Vagina (tissue), 2 donors: Measurements from ENCODE around the gene OR10H3. TPM values are rescaled to one million over a fixed set of nuclear protein-coding genes. Genes with fewer than 3 reads are reported as not detected.

ENCODE experiments used
- DNase-seq, 2 donors: peaks; one replicate each; pipeline ENCODE4 v3.0.0-alpha.2; 2017; ENCODE audit errors: extremely low spot score in 2 of 2
- H3K27ac ChIP-seq: fragments of 200-600 bp; sonication (generic); one replicate; pipeline ENCODE4 v1.5.1; 2019
- H3K27me3 ChIP-seq: fragments of 200-600 bp; sonication (generic); one replicate; pipeline ENCODE4 v1.5.1; 2019
- H3K36me3 ChIP-seq, 2 donors: fragments of 200-600 bp; sonication (generic); one replicate each; pipeline ENCODE4 v1.5.1; 2017 to 2019
- H3K4me1 ChIP-seq: fragments of 200-600 bp; sonication (generic); one replicate; pipeline ENCODE4 v1.5.1; 2019
- H3K4me3 ChIP-seq, 2 donors: fragments of 200-600 bp; sonication (generic); 1 replicate in 1 of 2; 2 replicates in 1 of 2; pipeline ENCODE4 v1.5.1; 2016 to 2019
- H3K9me3 ChIP-seq: fragments of 200-600 bp; sonication (generic); one replicate; pipeline ENCODE4 v1.5.1; 2019
- POLR2A ChIP-seq, 2 donors: fragments of 450-650 bp; IDR thresholded peaks; one replicate each; pipeline ENCODE4 v1.6.1; 2017; ENCODE audit warnings: antibody characterized with exemption in 2 of 2, mild to moderate bottlenecking in 2 of 2, moderate library complexity in 2 of 2
- POLR2AphosphoS5 ChIP-seq, 2 donors: sonication (generic); formaldehyde crosslinking; IDR thresholded peaks; one replicate each; pipeline ENCODE4 v1.9.0; 2017; ENCODE audit warnings: antibody characterized with exemption in 2 of 2, mild to moderate bottlenecking in 2 of 2, low read depth in 1 of 2; ENCODE audit not compliant: insufficient read depth in 1 of 2
- intact Hi-C: fragments of 100-400 bp; cut with DNase I; formaldehyde crosslinking; loops from one replicate; pipeline ENCODE4 v1.15.1; 2023
- total RNA-seq: library from RNA; depleted of rRNA; stranded (reverse); fragments of >200 nt; gene quantifications from one replicate; pipeline ENCODE4 v1.2.3, GENCODE V29; 2016
- TF ChIP-seq, protein P1 (sequence below), 3 experiments: fragments of 450-650 bp in 2 of 3; fragments of 200-600 bp in 1 of 3; sonication (generic) in 1 of 3; IDR thresholded peaks; one replicate each; pipeline ENCODE4 v1.5.1; 2017 to 2019; ENCODE audit warnings: antibody characterized with exemption in 3 of 3, mild to moderate bottlenecking in 2 of 3, moderate library complexity in 2 of 3

The OR10H3 gene
- total RNA-seq, 1 donor from 2014 or later, result not detected

DNA sequence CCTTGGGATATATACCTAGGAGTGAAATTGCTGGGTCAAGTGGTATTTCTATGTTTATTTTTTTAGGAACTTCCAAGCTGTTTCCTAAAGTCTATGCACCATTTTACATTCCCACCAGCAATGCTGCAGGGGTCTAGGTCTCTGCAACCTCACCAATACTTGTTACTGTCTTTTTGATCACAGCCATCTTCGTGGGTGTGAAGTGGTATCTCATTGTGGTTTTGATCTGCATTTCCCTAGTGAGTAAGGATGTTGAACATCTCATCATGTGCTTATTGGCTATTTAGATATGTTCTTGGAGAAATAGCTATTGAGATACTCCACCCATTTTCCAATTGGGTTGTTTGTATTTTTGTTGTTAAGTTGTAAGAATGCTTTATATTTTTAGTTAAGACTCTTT is 7.2 kb upstream of the OR10H3 start:
- no peaks in the 10 kb centered on the region for H3K36me3 ChIP-seq
- H3K27me3 ChIP-seq, result no peaks in the 10 kb centered on the region
- TF ChIP-seq POLR2A (IDR thresholded peaks at IDR 0.05), result no peak
- TF ChIP-seq, protein P1, sequence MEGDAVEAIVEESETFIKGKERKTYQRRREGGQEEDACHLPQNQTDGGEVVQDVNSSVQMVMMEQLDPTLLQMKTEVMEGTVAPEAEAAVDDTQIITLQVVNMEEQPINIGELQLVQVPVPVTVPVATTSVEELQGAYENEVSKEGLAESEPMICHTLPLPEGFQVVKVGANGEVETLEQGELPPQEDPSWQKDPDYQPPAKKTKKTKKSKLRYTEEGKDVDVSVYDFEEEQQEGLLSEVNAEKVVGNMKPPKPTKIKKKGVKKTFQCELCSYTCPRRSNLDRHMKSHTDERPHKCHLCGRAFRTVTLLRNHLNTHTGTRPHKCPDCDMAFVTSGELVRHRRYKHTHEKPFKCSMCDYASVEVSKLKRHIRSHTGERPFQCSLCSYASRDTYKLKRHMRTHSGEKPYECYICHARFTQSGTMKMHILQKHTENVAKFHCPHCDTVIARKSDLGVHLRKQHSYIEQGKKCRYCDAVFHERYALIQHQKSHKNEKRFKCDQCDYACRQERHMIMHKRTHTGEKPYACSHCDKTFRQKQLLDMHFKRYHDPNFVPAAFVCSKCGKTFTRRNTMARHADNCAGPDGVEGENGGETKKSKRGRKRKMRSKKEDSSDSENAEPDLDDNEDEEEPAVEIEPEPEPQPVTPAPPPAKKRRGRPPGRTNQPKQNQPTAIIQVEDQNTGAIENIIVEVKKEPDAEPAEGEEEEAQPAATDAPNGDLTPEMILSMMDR (IDR thresholded peaks at IDR 0.05), result no peak
- no peak for TF ChIP-seq POLR2AphosphoS5 (IDR thresholded peaks at IDR 0.05; ENCODE audit: insufficient read depth in 1 of 2, low read depth in 1 of 2)
- no peaks in the 10 kb centered on the region for H3K4me1 ChIP-seq
- intact Hi-C loops, result no loop called here
- no peak overlapping the region for H3K27ac ChIP-seq
- DNase-seq, result no peak
- H3K4me3 ChIP-seq, result no peak overlapping the region
- no peaks in the 10 kb centered on the region for H3K9me3 ChIP-seq

- TF ChIP-seq POLR2A (IDR thresholded peaks at IDR 0.05) (no peak), POLR2AphosphoS5 (IDR thresholded peaks at IDR 0.05; ENCODE audit: insufficient read depth in 1 of 2, low read depth in 1 of 2) (no peak)
- TF ChIP-seq, protein P1 (IDR thresholded peaks at IDR 0.05), result no peak
- no peak for DNase-seq
- H3K4me3 ChIP-seq, result no peak overlapping the region
- intact Hi-C loops, result no loop called here
- H3K36me3 ChIP-seq, result no peaks in the 10 kb centered on the region
- no peaks in the 10 kb centered on the region for H3K4me1 ChIP-seq
- no peaks in the 10 kb centered on the region for H3K9me3 ChIP-seq
- H3K27me3 ChIP-seq, result no peaks in the 10 kb centered on the region
- no peak overlapping the region for H3K27ac ChIP-seq
Measured at GRCh38 chr19:15732388-15732787, 5.4 kb upstream of the OR10H3 start.

- intact Hi-C loops, result no loop called here
Measured at GRCh38 chr19:15733895-15734294, 3.9 kb upstream of the OR10H3 start.

GRCh38 chr19:15740785-15741184 is 3.0 kb downstream of the OR10H3 start:
- DNase-seq, result no peak
- Histone ChIP-seq H3K4me3 (no peak overlapping the region), H3K27ac (no peak overlapping the region), H3K36me3 (no peaks in the 10 kb centered on the region), H3K4me1 (no peaks in the 10 kb centered on the region), H3K27me3 (no peaks in the 10 kb centered on the region), H3K9me3 (no peaks in the 10 kb centered on the region)
- TF ChIP-seq POLR2AphosphoS5 (IDR thresholded peaks at IDR 0.05; ENCODE audit: insufficient read depth in 1 of 2, low read depth in 1 of 2) (no peak), POLR2A (IDR thresholded peaks at IDR 0.05) (no peak)
- TF ChIP-seq, protein P1 (IDR thresholded peaks at IDR 0.05), result no peak
- intact Hi-C loops, result no loop called here

More at GRCh38 chr19:15733895-15734294, 3.9 kb upstream of the OR10H3 start:
- Histone ChIP-seq H3K27ac (no peak overlapping the region), H3K9me3 (no peaks in the 10 kb centered on the region), H3K27me3 (no peaks in the 10 kb centered on the region), H3K4me1 (no peaks in the 10 kb centered on the region), H3K4me3 (no peak overlapping the region), H3K36me3 (no peaks in the 10 kb centered on the region)
- no peak for DNase-seq
- no peak for TF ChIP-seq POLR2AphosphoS5 (IDR thresholded peaks at IDR 0.05; ENCODE audit: insufficient read depth in 1 of 2, low read depth in 1 of 2)
- TF ChIP-seq, protein P1 (IDR thresholded peaks at IDR 0.05), result no peak
- no peak for TF ChIP-seq POLR2A (IDR thresholded peaks at IDR 0.05)

GRCh38 chr19:15748239-15748638 is 10.5 kb downstream of the OR10H3 start:
- H3K36me3 ChIP-seq, result no peaks in the 10 kb centered on the region
- H3K9me3 ChIP-seq, result no peaks in the 10 kb centered on the region
- TF ChIP-seq POLR2A (IDR thresholded peaks at IDR 0.05), result no peak
- TF ChIP-seq, protein P1 (IDR thresholded peaks at IDR 0.05), result no peak
- H3K4me1 ChIP-seq, result no peaks in the 10 kb centered on the region
- H3K27ac ChIP-seq, result no peak overlapping the region
- no peak for DNase-seq
- intact Hi-C loops, result no loop called here
- H3K4me3 ChIP-seq, result no peak overlapping the region
- H3K27me3 ChIP-seq, result no peaks in the 10 kb centered on the region
